ENCODE measurements around the gene RCAN2.
"Not testable (repeated sequence)": the region's sequence is repeated elsewhere in the genome, so short reads cannot be mapped to it uniquely, and the experiment has no call there.

RCAN2 gene

DNA sequence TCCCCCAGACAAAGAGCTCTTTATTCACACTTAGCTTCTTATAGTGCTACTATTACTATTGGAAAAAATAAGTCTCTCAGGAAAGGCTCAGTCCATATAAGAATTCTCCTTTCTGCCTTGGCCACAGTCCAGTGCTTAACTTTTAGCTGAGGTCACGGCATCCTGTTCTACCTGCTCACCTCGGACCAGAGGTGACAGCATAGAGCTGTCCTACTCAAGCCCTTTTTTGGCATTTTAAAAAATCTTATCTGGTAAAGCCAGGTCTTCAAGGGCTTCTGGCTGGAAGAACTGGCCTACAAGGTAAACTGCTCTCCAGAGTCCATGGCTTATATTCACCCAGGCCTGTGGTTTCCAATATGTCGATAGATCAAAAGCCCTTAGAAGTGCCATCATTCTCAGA, 109.7 kb downstream of the RCAN2 start:
- DNase-seq, result no peak

DNA sequence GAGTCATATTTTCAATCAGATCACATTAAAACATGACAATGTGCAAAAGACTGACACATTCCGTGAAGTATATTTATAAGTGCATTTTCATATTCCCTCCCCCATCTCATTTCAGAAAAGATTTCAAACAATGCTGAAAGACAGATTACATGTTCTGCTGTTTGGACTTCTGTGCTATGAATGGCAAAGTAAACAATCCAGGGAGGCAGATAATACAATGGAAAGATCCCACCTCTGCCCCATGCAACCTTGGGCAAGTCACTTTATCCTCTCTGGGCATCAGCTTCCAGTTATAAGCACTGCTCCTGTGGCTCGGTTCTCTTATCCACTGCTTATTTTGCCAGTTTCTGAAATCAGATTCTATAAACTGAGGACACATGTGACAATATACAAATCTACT, 110.2 kb downstream of the RCAN2 start:
- peak in 1 of 2 experiments; percentile 69 for DNase-seq

DNA sequence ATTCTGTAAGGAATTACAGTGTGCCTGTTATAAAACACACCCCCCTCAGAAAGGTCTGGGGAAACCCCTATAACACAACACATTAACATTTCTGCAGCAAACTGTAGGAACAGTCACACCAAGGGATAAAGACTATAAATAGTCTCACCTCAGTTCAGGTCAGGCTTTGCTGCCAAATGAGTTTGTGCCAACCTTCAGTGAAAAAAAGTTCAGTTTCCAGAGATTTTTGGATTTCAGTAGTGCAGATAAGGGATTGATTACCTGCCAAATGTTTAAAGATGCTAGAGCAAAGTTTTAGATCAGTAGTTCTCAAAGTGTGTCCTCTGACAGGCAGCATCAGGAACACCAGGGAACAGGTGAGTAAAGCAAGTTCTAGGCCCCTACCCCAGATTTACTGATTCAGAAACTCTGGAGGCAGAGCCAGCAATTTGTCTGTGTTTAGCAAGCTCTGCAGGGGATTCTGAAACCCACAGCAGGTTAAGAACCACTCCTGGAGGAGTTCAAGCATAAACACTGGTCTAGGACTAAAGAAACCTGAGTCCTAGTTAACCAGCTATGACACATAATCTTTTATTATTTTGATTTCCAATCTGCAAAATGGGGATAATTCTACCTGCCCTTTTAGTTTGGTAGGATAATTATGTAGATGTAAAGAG, 111.0 kb downstream of the RCAN2 start:
- DNase-seq, result peak; percentile 20 to 72

DNA sequence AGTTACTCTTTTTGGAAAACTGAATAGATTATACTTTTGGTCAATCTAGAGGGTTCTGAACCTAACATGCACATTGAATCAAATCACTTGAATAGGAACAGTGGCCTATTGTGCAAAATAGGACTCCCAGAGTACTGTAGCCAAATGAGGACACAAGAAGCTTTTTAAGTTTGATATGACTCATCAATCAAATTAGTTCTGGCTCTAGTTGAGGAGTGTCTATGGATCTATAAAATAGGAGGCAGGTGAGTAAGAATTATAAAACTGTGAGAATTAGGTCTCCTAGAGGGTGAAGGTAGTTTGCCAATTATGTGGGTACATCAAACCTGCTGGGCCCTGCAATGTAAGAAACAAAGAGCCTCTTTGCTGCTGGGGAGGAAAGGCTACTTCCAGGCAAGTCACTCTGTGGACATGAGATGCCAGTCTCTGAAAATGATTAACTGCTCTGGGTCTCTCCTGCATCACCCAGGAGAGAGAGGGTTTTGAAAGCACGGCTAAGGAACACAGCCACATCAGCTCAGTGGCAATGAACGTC, 112.3 kb downstream of the RCAN2 start:
- DNase-seq, result no peak

DNA sequence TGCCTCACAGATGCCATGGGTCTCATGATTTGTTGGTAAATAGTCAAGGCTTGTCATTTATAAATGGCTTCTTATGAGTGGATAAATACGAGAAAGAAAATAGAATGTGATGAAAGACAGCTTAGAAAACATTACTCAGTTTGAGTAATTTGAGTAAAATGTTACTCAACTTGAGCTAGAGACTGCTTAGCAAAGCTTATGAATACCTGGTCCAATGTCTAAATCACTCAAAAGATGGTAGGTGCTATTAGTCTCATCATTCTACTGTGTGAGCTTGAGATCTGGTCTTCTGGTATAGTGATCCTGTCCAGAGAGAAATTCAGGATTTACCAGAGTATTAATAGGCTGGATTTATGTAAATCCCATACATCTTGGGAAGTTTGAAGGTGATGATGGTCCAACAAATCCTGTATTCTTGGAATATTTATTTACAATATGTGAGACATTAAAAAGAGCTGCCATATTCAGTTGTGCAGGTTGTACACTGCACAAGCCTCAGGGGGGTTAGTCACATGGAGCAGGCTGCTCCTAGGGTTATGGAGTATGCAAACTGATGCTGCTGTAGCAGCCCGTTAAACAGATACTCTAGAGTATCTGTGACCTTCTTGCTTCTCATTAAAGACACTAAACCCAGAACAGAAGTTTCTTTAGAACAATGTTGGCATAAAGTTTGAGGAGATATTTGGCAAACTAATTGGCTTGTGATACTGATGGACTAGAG, 112.9 kb downstream of the RCAN2 start:
- no peak for DNase-seq

DNA sequence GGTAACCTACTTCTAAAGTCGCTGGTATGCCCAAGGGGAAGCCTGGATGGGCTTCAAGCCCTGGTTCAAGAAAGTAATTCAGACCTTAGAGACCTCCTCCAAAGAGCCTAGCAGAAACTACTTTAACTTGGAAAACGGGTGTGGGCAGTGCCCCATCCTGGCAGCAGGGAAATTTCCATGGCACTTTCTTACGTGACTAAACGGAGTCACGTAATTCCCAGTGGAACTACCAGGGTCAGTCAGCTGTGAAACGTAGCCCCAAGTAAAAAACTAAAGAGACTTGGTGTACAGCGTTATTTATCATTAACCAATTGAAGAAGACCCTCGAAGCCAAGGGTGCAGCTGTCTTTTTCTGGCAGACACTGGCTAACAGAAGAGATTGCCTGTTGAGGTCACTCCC, 114.0 kb downstream of the RCAN2 start:
- DNase-seq, result no peak

DNA sequence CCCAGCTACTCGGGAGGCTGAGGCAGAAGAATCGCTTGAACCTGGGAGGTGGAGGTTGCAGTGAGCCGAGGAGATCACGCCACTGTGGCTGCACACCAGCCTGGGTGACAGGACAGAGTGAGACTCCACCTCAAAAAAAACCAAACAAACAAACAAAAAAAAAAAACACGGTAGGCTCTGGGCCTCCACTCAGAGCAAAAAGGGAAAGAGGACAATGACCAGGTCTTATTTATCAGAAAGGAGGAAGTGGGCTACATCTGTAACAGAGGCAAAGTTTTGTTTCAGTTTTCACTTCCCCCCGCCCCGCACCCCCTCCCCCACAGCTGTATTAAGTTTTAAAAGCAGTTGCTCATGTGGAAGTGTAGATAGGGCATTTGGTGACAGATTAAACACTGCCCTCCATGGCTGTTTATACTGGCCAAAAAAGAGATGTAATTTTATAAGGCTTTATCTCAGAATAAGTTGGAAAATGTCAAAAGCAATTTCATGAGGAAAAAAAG, 114.6 kb downstream of the RCAN2 start:
- no peak for DNase-seq

DNA sequence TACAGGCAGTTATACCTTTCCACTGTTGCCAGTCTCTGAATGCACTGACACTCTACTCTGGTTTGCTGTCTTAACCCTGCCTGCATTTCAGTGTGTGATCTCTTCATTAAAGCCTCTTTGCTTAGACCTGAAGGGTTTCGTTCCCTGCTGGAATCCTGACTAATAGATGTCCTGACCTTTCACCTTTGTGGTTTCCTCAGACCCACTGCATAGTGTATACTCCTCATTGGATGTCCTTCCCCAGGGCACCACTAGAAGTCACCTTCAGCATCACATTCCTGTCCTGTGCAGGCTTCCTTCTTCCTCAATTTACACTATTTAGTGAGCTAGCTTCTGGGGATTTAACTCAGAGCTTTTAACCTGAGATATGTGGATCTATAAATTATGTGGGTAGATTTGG, 120.6 kb downstream of the RCAN2 start:
- no peak for DNase-seq

DNA sequence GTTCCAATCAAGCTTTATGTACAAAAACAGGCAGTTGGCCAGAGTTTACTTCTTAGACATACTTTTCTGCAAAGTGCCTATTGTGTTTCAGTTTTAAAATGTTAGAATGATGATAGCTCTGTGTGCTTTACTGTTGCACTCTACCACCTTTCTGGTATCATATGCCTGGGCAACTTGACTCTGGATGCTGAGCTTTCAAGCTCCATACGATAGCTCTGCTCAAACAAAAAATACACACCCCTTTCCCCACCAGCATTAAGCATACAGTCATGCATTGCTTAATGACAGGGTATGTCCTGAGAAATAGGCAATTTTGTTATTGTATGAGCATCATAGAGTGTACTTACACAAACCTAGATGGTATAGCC, 123.1 kb downstream of the RCAN2 start:
- DNase-seq, result peak; percentile 24 to 71

DNA sequence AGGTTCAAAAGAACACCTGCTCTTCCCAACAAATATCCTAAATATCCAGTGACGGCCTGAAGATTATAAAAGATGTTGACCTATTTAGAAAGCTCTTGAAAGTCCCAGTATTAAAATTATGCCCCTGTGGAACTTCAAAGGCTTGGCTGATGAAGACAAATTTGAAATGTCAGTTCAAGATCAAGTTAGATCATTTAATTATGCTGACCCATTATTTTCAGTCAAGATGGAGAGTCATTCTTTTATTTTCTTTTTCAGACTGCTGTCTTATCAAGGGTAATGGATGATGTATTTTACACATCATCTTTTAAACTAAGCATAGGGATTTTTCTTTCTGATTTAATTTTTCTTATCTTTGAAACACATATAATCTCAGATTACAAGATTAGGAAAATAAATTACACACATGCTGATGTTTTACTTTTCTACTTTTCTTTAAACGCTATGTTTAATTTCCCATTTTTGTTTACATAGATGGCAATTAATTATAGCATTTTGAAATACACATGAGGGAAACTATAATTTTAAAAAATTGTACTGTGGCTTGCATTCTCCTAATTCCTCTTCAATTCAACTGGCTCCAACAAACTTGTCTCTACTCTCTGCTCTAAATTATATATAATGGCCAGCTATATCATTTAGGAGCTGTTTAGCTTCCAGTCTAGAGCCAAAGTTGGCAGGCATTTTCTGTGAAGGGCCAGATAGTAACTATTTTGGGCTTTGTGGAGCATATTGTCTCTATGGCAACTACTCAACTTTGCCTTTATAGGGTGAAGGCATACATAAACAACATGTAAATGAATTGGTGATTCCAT, 123.7 kb downstream of the RCAN2 start:
- DNase-seq, result peak; percentile 60 to 75

DNA sequence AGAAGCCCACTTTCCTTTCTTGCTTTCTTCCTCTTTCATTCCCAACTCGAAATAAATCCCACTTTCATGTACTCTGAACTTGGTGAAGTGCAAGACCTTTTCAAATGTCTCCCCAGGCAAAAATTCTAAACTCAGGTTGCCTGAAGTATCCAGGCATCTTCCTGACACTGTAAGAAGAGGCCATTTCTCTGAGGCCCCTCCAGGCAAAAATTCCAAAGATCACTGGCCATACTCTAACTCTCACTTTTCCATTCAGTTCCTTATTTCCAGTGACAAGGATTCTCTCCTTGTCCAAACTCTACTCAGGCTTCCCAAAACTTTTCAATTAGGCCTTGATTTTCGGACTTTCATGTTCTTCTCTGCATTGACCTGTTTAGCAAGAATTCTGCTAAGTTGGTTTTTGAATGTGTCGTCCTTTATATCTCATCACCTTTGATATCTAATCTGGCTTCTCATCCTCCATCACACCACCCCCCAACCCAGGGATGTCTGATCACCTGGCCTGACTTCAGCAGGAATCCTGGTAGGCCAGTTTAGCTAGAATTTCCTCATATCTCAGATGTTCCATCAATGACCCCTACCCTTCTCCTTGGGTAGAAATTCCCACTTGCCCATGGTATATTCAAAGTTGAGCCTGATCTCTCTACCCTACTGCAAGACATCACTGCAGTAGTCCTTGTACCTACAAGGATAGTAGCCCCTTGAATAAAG, 124.9 kb downstream of the RCAN2 start:
- no peak for DNase-seq

DNA sequence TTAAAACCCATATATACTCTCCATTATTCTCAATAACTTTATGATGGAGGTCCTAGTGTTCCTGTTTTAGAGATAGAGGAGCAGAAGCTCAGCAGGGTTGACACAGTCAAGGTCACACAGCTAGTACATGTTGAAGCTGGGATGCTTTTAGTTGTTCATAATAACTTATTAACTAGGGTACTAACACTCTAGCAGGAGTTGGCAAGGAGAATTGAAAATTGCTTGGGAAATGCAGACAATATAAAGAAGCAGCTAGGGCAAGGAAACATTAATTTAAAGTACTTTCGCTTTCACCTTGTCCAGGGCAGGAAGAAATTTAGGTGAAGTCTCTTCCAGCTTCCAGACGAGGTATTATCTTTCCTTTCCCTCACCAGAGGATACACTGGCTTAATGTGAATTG, 133.7 kb downstream of the RCAN2 start:
- no peak for DNase-seq

DNA sequence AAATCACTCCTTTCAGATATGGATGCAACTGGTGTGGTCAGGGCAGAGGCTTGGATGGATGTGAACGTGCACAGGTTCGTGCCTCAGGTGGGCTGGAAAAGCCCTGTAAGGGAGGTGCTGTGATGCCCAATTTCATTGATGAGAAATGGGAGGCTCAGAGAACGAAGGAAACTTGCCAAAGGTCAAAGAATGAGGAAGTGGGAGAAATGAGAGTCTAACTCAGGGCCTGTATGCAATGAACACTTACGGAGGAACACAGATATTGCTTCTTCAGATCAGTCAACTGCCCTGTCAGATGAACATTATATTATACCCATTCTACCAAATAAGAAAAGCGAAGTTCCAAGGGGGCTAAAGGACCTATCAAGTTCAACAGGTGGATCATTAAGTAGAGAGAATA, 134.7 kb downstream of the RCAN2 start:
- DNase-seq, result no peak

DNA sequence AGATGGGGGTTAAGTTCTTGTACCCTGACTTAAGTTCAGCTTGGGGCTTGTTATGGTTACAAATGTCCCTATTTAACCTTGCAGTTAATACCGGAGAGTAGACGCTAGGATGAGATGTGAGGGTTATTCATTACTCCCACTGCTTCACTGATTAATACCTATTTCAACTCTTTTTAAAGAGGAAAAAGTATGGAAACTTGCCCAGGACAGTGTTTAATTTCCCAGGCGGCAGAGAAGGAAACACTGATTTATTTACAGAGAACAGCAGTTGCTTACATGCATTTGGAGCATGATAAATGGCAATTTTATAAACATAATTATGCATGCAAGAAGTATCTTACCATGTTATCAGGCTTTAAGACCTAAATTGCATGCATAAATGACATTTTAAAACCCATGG, 137.7 kb downstream of the RCAN2 start:
- no peak for DNase-seq

DNA sequence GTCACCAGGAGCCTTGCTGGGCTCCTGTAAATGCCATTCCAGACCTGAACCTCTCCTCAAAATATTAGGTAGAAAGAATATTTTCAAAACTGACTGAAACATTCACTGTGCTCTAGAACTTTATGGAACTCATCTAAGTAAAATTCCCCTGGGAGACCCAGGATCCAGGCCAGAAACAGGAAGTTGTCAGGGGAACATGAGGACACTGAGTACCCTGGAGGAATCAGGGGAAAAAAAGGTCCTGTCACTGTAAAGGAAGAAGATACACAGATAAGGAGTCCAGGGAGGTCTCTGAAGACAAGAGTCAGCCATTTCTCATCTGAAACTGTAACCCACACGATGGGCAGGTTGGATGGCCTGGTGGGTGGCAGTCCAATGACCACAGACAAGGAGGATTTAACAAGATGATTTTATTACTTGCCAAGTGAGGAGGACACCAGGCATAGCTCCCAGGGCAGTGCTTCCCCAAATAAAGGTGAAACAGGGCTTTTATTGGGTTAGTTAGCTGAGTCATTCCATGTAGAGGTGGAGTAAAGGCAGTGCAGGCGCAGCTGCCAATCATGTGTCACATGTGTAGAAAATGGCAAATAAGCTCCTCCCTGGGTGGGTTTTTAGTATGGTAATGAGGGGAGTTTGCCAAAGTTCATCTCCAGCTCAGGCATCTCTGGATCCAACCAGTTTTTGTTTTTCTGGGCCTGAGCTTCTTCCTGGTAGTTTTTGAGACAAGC, 138.5 kb downstream of the RCAN2 start:
- no peak for DNase-seq

DNA sequence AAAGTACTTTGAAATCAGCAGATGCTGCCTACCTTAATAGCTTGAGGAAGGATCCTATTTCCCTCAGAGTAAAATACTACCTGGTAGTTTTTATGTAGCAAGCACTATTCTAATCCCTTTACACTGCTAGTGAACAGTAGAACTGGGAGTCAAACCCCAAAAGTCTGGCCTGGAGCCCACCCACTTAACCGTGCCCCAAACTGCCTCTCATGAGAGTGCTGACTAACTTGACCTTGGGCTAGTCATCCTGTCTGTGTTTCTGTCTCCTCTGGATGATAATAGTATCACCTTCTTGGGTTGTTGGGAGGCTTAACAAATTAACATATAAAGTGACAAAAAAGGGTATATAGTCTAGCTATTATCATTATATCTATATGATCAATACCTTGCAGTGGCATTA, 140.5 kb downstream of the RCAN2 start:
- DNase-seq, result no peak

DNA sequence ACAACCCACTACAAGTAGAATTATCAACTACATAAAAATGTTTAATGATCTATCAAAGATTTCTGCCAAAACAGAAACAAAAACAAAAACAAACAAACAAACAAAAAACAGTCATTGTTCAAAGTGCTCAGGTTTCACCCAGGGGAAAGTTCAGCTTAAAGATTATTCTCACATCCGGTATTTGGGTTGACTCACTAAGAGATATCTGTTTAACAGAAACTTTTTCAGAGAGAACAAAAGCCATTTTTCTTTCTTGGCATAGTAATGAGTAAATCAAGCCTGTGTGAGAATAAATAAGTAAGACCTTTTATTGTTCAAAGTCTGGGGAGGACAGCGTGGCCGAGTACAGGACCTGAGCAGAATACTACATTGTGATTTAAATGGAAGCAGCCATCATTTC, 143.6 kb downstream of the RCAN2 start:
- DNase-seq, result no peak

DNA sequence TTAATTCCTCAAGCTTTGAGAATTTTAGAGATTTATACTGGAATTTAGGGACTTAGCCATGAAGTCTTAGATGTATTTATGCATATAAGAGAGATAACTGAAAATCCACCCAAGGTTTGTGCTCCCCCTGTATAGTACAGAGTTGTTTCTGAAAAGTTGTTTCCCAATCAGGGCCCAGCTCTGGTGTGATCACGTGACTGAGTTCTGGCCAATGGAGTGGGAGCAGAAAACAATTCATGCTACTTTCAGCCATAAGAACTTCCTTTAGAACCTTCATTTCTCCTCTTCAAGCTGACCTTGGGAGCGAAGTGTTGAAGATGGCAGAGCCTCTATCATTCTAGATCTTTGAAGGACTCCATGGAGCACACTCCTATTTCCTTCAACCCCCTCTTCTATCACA, 151.0 kb downstream of the RCAN2 start:
- DNase-seq, result no peak

DNA sequence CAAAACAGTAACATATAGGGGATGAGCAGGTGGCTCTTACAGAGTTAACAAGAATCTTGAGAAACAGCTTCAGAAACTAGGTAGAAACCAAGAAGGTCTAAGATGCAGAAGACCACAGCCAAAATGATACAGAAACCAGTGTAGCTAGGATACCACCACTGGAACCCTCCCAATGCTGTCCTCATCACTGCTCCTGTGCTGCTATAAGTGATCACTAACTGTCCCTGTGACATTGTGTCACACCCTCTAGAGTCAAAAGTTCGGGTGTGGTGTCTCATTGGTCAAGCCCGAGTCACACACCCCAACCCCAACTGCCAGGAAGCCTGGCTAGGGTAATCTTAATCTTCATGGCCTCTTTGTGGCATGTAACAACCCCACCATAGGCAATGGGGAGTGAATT, 153.1 kb downstream of the RCAN2 start:
- no peak for DNase-seq

DNA sequence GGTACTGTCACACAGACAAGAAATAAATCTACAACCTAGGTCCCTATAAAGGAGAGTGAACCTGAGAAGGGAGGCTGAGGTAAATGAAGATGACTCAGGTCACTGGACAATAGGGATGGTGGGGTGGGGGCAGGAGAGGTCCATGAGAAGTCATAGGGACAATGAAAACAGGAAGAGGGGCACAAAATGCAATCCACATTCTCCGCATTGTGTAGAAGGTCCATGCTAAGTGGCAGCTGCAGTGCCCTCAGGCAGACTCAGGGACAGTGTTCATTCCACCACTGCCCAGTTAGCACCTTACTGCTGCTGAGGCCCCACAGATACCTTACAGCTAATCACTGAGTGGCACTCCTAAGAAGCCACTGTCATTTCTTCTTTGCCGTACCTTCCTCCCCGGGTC, 156.8 kb downstream of the RCAN2 start:
- no peak for DNase-seq

DNA sequence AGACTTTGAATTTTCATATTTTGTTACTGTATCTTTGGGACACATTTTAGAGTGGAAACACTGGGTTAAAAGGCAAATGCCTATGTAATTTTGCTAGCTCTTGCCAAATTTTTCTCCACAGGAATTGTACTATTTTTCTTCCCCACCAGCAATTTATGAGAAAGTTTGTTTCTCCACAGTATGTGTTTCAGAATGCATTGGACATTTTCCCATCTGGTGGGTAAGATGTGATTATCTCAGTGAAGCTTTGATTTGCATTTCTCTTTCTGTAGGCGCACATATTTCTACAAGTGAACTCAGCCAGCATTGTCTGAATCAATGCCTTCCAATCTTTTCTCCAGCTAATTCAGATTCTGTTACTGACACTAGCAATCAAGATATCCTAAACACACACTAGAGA, 157.8 kb downstream of the RCAN2 start:
- no peak for DNase-seq

DNA sequence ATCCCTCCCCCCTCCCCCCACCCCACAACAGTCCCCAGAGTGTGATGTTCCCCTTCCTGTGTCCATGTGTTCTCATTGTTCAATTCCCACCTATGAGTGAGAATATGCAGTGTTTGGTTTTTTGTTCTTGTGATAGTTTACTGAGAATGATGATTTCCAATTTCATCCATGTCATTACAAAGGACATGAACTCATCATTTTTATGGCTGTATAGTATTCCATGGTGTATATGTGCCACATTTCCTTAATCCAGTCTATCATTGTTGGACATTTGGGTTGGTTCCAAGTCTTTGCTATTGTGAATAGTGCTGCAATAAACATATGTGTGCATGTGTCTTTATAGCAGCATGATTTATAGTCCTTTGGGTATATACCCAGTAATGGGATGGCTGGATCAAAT, 158.8 kb downstream of the RCAN2 start:
- DNase-seq, result not testable (repeated sequence)

All from NCI-H2081 (cell line).